ENCODE data around the gene HDGFL2. TPM values are rescaled to one million over a fixed set of nuclear protein-coding genes. Genes with fewer than 3 reads are reported as not detected.

Gene HDGFL2
- total RNA-seq, 1 donor from 2014 or later: 79.8 TPM

DNA sequence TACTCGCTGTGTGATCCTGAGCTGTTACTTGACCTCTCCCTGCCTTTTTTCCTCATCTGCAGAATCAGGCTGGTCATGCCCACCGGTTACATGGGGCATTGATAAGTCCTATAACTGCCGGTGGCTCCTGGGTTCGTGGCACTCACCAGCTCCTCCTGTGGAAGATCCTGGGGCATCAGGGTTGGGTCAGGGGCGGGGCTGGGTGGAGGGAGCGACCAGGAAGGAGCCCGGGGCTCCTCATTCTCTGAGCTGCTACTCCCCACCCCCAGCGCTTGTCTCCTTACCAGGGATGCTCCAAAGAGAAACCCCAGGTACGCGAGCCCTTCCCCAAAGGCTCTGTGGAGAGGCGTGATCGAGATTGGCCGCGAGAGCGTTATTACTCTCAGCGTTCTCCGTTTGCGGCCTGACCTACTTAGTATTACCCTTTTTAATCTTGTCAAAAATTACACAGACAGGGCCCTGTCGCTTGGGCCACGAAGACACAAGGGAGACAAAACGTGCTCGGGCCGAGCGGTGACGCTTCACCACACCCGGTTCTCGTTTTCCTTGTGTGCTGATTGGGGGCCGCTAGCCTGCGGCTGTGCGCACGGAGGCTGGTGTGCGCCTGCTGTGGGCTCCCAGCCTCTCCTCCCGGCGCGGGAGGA is 10.7 kb downstream of the HDGFL2 start:
- Mint-ChIP-seq H3K4me3 (ENCODE audit: unreplicated experiment) (no peak overlapping the region), H3K27me3 (ENCODE audit: low read depth, unreplicated experiment) (no peaks in the 10 kb centered on the region), H3K4me1 (ENCODE audit: low read depth, unreplicated experiment) (no peaks in the 10 kb centered on the region), H3K9me3 (ENCODE audit: unreplicated experiment) (no peaks in the 10 kb centered on the region), H3K27ac (ENCODE audit: unreplicated experiment) (no peak overlapping the region), H3K36me3 (ENCODE audit: low read depth, unreplicated experiment) (peaks cover 10% of the 10 kb centered on the region)
- Histone ChIP-seq H3K4me1 (ENCODE audit: insufficient read depth, low read length) (no peaks in the 10 kb centered on the region), H3K9ac (ENCODE audit: low read length) (no peak overlapping the region), H3K79me2 (ENCODE audit: insufficient read depth, low read length) (peaks cover 5% of the 10 kb centered on the region), H3K9me3 (ENCODE audit: insufficient read depth, low read depth, low read length) (no peaks in the 10 kb centered on the region), H4K20me1 (ENCODE audit: insufficient read depth, low read length) (peaks cover 7% of the 10 kb centered on the region), H2AFZ (ENCODE audit: low read depth, low read length) (no peak overlapping the region), H3K27ac (ENCODE audit: low read depth, low read length) (no peak overlapping the region), H3K36me3 (ENCODE audit: insufficient read depth, low read length) (no peaks in the 10 kb centered on the region), H3K4me2 (ENCODE audit: low read length) (no peak overlapping the region), H3K4me3 (ENCODE audit: insufficient read depth, low read depth, low read length) (no peak overlapping the region), H3K27me3 (ENCODE audit: insufficient read depth, low read length) (no peaks in the 10 kb centered on the region)
- FAIRE-seq (no peak), DNase-seq (ENCODE audit: low read depth) (no peak)
- TF ChIP-seq EZH2 (IDR thresholded peaks at IDR 0.05; ENCODE audit: insufficient read depth, low read length): no peak
- TF ChIP-seq, protein P1, sequence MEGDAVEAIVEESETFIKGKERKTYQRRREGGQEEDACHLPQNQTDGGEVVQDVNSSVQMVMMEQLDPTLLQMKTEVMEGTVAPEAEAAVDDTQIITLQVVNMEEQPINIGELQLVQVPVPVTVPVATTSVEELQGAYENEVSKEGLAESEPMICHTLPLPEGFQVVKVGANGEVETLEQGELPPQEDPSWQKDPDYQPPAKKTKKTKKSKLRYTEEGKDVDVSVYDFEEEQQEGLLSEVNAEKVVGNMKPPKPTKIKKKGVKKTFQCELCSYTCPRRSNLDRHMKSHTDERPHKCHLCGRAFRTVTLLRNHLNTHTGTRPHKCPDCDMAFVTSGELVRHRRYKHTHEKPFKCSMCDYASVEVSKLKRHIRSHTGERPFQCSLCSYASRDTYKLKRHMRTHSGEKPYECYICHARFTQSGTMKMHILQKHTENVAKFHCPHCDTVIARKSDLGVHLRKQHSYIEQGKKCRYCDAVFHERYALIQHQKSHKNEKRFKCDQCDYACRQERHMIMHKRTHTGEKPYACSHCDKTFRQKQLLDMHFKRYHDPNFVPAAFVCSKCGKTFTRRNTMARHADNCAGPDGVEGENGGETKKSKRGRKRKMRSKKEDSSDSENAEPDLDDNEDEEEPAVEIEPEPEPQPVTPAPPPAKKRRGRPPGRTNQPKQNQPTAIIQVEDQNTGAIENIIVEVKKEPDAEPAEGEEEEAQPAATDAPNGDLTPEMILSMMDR (IDR thresholded peaks at IDR 0.05; ENCODE audit: insufficient read depth, low read depth, low read length): no peak

DNA sequence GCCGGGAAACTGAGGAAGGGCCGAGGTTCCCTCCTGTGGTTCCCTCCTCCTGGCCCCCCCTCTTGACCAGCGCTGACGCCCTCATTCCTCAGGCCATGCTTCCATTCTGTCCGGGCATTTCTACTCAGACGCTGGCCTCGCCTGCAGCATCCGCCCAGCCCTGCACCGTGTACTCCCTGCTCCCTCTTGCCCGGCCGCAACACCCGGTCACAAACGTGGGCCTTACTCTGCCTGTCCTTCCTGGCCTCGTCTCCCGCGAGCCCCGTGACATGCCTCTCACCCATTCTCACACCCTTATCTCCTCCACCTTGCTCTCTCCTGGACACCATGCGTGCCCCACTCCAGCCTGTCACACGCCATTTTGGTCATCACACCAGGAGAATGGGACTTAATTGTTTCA is 11.3 kb downstream of the HDGFL2 start:
- DNase-seq (ENCODE audit: low read depth): no peak
- Histone ChIP-seq H3K79me2 (ENCODE audit: insufficient read depth, low read length) (peaks cover 5% of the 10 kb centered on the region), H3K27ac (ENCODE audit: low read depth, low read length) (no peak overlapping the region), H3K36me3 (ENCODE audit: insufficient read depth, low read length) (no peaks in the 10 kb centered on the region), H2AFZ (ENCODE audit: low read depth, low read length) (no peak overlapping the region), H3K9me3 (ENCODE audit: insufficient read depth, low read depth, low read length) (no peaks in the 10 kb centered on the region), H3K9ac (ENCODE audit: low read length) (no peak overlapping the region), H3K27me3 (ENCODE audit: insufficient read depth, low read length) (no peaks in the 10 kb centered on the region), H4K20me1 (ENCODE audit: insufficient read depth, low read length) (peaks cover 7% of the 10 kb centered on the region), H3K4me3 (ENCODE audit: insufficient read depth, low read depth, low read length) (no peak overlapping the region), H3K4me1 (ENCODE audit: insufficient read depth, low read length) (no peaks in the 10 kb centered on the region), H3K4me2 (ENCODE audit: low read length) (no peak overlapping the region)
- TF ChIP-seq, protein P1 (IDR thresholded peaks at IDR 0.05; ENCODE audit: insufficient read depth, low read depth, low read length): no peak
- no peak for TF ChIP-seq EZH2 (IDR thresholded peaks at IDR 0.05; ENCODE audit: insufficient read depth, low read length)
- no peak for FAIRE-seq
- Mint-ChIP-seq H3K27me3 (ENCODE audit: low read depth, unreplicated experiment) (no peaks in the 10 kb centered on the region), H3K9me3 (ENCODE audit: unreplicated experiment) (no peaks in the 10 kb centered on the region), H3K4me3 (ENCODE audit: unreplicated experiment) (no peak overlapping the region), H3K4me1 (ENCODE audit: low read depth, unreplicated experiment) (no peaks in the 10 kb centered on the region), H3K27ac (ENCODE audit: unreplicated experiment) (no peak overlapping the region), H3K36me3 (ENCODE audit: low read depth, unreplicated experiment) (peaks cover 10% of the 10 kb centered on the region)

DNA sequence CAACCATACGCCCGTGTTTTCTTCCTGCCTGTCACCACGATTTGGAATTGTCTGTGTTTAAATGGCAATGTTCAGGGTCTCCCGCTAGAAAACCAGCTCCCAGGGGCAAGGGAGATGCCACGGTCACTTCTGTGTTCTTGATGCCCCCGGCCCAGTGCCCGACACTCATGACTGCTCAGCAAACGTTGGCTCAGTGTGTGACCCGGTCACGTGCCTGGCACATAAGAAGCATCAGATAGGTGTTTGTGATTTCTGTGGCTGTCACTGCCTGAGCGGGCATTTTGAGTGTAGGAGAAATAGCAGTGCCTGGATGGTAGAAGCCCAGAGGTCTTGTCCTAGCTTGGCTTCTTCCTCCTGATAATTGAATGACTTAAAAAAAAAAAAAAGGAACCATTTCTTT is 15.5 kb downstream of the HDGFL2 start:
- H3K36me3 Mint-ChIP-seq (ENCODE audit: low read depth, unreplicated experiment): peaks cover 14% of the 10 kb centered on the region
- H3K27me3 Mint-ChIP-seq (ENCODE audit: low read depth, unreplicated experiment): no peaks in the 10 kb centered on the region
- DNase-seq (ENCODE audit: low read depth) (no peak), FAIRE-seq (no peak)
- peak overlapping the region; percentile 34 for H3K4me3 Mint-ChIP-seq (ENCODE audit: unreplicated experiment)
- H3K4me2 ChIP-seq (ENCODE audit: low read length): no peak overlapping the region
- H3K9me3 ChIP-seq (ENCODE audit: insufficient read depth, low read depth, low read length): no peaks in the 10 kb centered on the region
- no peaks in the 10 kb centered on the region for H3K4me1 ChIP-seq (ENCODE audit: insufficient read depth, low read length)
- H3K79me2 ChIP-seq (ENCODE audit: insufficient read depth, low read length): peaks cover 12% of the 10 kb centered on the region
- no peak overlapping the region for H3K27ac Mint-ChIP-seq (ENCODE audit: unreplicated experiment)
- no peak overlapping the region for H3K9ac ChIP-seq (ENCODE audit: low read length)
- peaks cover 9% of the 10 kb centered on the region for H4K20me1 ChIP-seq (ENCODE audit: insufficient read depth, low read length)
- H3K27ac ChIP-seq (ENCODE audit: low read depth, low read length): no peak overlapping the region
- H3K36me3 ChIP-seq (ENCODE audit: insufficient read depth, low read length): peaks cover 11% of the 10 kb centered on the region
- H3K4me3 ChIP-seq (ENCODE audit: insufficient read depth, low read depth, low read length): no peak overlapping the region
- no peaks in the 10 kb centered on the region for H3K4me1 Mint-ChIP-seq (ENCODE audit: low read depth, unreplicated experiment)
- H3K9me3 Mint-ChIP-seq (ENCODE audit: unreplicated experiment): no peaks in the 10 kb centered on the region
- H2AFZ ChIP-seq (ENCODE audit: low read depth, low read length): no peak overlapping the region
- no peaks in the 10 kb centered on the region for H3K27me3 ChIP-seq (ENCODE audit: insufficient read depth, low read length)
- no peak for TF ChIP-seq EZH2 (IDR thresholded peaks at IDR 0.05; ENCODE audit: insufficient read depth, low read length)
- TF ChIP-seq, protein P1 (IDR thresholded peaks at IDR 0.05; ENCODE audit: insufficient read depth, low read depth, low read length): no peak
